Thyroid gland (tissue), 4 donors: ENCODE data around the gene SLC8A3.

Experiments used
- POLR2A ChIP-seq, 2 donors: fragments of 450-650 bp; IDR thresholded peaks; one replicate each; pipeline ENCODE4 v1.6.1; 2017; ENCODE audit warnings: antibody characterized with exemption in 2 of 2, mild to moderate bottlenecking in 2 of 2, moderate library complexity in 1 of 2
- TF ChIP-seq, protein P1 (sequence below), 6 experiments: fragments of 200-600 bp in 3 of 6; fragments of 450-650 bp in 3 of 6; sonication (generic) in 3 of 6; IDR thresholded peaks; one replicate each; pipeline ENCODE4 v1.5.1; 2016 to 2019; ENCODE audit warnings: antibody characterized with exemption in 6 of 6, mild to moderate bottlenecking in 2 of 6, inconsistent platforms in 1 of 6, moderate library complexity in 1 of 6

DNA sequence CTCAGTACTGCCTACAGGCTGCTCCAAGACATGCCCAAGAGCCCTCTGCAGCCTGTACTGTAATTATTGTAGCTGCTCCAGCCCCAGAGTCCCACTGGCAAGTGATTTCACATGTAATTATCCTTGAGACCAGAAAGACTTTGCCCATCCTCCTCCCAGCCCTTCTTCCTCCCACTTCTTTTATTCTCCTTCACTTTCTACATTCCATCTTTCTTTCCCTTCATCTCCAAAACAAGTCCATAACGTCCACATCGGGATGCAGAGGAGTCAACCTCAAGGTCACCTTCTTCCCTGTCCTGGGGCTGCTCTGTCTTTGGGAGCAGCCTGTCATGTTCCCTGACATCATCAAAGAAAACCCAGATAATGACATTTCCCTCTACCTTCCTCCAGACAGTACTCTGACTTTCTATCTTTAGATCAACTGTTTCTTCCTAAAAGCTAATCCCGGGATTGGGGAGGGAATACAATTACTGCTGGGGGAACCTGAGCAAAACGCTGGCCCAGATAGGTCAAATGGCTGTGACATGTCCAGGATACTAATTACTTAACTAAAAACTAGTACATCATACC is 39.1 kb downstream of the SLC8A3 start:
- TF ChIP-seq, protein P1, sequence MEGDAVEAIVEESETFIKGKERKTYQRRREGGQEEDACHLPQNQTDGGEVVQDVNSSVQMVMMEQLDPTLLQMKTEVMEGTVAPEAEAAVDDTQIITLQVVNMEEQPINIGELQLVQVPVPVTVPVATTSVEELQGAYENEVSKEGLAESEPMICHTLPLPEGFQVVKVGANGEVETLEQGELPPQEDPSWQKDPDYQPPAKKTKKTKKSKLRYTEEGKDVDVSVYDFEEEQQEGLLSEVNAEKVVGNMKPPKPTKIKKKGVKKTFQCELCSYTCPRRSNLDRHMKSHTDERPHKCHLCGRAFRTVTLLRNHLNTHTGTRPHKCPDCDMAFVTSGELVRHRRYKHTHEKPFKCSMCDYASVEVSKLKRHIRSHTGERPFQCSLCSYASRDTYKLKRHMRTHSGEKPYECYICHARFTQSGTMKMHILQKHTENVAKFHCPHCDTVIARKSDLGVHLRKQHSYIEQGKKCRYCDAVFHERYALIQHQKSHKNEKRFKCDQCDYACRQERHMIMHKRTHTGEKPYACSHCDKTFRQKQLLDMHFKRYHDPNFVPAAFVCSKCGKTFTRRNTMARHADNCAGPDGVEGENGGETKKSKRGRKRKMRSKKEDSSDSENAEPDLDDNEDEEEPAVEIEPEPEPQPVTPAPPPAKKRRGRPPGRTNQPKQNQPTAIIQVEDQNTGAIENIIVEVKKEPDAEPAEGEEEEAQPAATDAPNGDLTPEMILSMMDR (IDR thresholded peaks at IDR 0.05) = no peak
- TF ChIP-seq POLR2A (IDR thresholded peaks at IDR 0.05) = no peak
